SK-N-SH (cell line): ENCODE measurements around the gene ACSS1. TPM values are rescaled to one million over a fixed set of nuclear protein-coding genes. Genes with fewer than 3 reads are reported as not detected.

ENCODE experiments used
- CTCF ChIA-PET: fragments of 300-600, 350-600 bp; formaldehyde crosslinking; extraction: SDS; loops from one replicate; lab custom pipeline; 2021; lab: Yijun Ruan, JAX
- POLR2A ChIA-PET: fragments of 350-600 bp; sonication (Branson Sonifier 250); formaldehyde crosslinking; extraction: SDS; loops from one replicate; lab custom pipeline; 2020; ENCODE audit warnings: antibody characterized with exemption, inconsistent platforms; lab: Yijun Ruan, JAX
- DNase-seq: peaks from one replicate; pipeline ENCODE4 v3.0.0; 2012
- H2AFZ ChIP-seq: fragments of 200-600 bp; sonication (generic); 2 replicates; pipeline ENCODE4 v1.8.1; 2016; ENCODE audit warnings: antibody characterized with exemption, mild to moderate bottlenecking, low read depth
- H3F3A ChIP-seq: fragments of 200-600 bp; sonication (generic); replicated peaks from 2 replicates; pipeline ENCODE3; 2016; ENCODE audit warnings: antibody characterized with exemption, mild to moderate bottlenecking; ENCODE audit not compliant: insufficient read depth
- H3K27ac ChIP-seq, 2 experiments: fragments of 200-500 bp in 1 of 2; fragments of 200-600 bp in 1 of 2; sonication (Bioruptor generic) in 1 of 2; sonication (generic), shearing (Covaris generic) in 1 of 2; 2 replicates each; pipeline versions ENCODE4 v1.5.1 to v1.6.1; 2014 to 2016; ENCODE audit warnings: low read depth in 2 of 2, inconsistent platforms in 1 of 2, low read length in 1 of 2, mild to moderate bottlenecking in 1 of 2, mixed read lengths in 1 of 2
- H3K27me3 ChIP-seq: fragments of 200-600 bp; sonication (generic), shearing (Covaris generic); 2 replicates; pipeline ENCODE4 v1.6.1; 2016; ENCODE audit warnings: mixed run types; ENCODE audit not compliant: insufficient read depth
- H3K36me3 ChIP-seq, 2 experiments: fragments of 200-500 bp in 1 of 2; fragments of 200-600 bp in 1 of 2; sonication (Bioruptor generic) in 1 of 2; sonication (generic) in 1 of 2; replicated peaks in 1 of 2; 2 replicates each; pipeline versions ENCODE3 to v1.5.1; 2014 to 2016; ENCODE audit warnings: low read length in 1 of 2, mild to moderate bottlenecking in 1 of 2; ENCODE audit not compliant: insufficient read depth in 2 of 2, control insufficient read depth in 1 of 2
- H3K4me1 ChIP-seq, 2 experiments: fragments of 200-500 bp in 1 of 2; fragments of 200-600 bp in 1 of 2; sonication (Bioruptor generic) in 1 of 2; sonication (generic), shearing (Covaris generic) in 1 of 2; 2 replicates each; pipeline versions ENCODE4 v1.5.1 to v1.6.1; 2014 to 2016; ENCODE audit warnings: low read depth in 1 of 2, low read length in 1 of 2, mixed run types in 1 of 2; ENCODE audit not compliant: insufficient read depth in 2 of 2, control insufficient read depth in 1 of 2
- H3K4me2 ChIP-seq: fragments of 200-600 bp; sonication (generic), shearing (Covaris generic); 2 replicates; pipeline ENCODE4 v1.6.1; 2017; ENCODE audit warnings: mixed run types
- H3K4me3 ChIP-seq, 2 experiments: fragments of 200-500 bp in 1 of 2; fragments of 200-600 bp in 1 of 2; sonication (Bioruptor generic) in 1 of 2; sonication (generic), shearing (Covaris generic) in 1 of 2; 2 replicates each; pipeline versions ENCODE4 v1.5.1 to v1.8.1; 2014 to 2016; ENCODE audit warnings: low read depth in 2 of 2, inconsistent platforms in 1 of 2, low read length in 1 of 2, mild to moderate bottlenecking in 1 of 2, mixed read lengths in 1 of 2, moderate library complexity in 1 of 2
- H3K79me2 ChIP-seq: fragments of 200-600 bp; sonication (generic); 2 replicates; pipeline ENCODE4 v1.8.1; 2017; ENCODE audit warnings: mild to moderate bottlenecking; ENCODE audit not compliant: insufficient read depth
- H3K9ac ChIP-seq: fragments of 200-600 bp; sonication (generic); 2 replicates; pipeline ENCODE4 v1.6.1; 2017; ENCODE audit warnings: mixed run types
- H3K9me2 ChIP-seq: fragments of 200-600 bp; sonication (generic); 2 replicates; pipeline ENCODE4 v1.6.1; 2017; ENCODE audit warnings: mixed run types
- H3K9me3 ChIP-seq: fragments of 200-600 bp; sonication (generic); 2 replicates; pipeline ENCODE4 v1.6.1; 2017; ENCODE audit warnings: mixed run types, mild to moderate bottlenecking, moderate library complexity
- H4K20me1 ChIP-seq: fragments of 200-600 bp; sonication (generic); 2 replicates; pipeline ENCODE4 v1.6.1; 2017; ENCODE audit warnings: mild to moderate bottlenecking, mixed run types; ENCODE audit not compliant: insufficient read depth
- MXI1 ChIP-seq: IDR thresholded peaks from 2 replicates; pipeline ENCODE4 v1.6.1; 2012; ENCODE audit warnings: mild to moderate bottlenecking, low read depth, low read length, improper control_type of control experiment
- NFIC ChIP-seq: IDR thresholded peaks from 2 replicates; pipeline ENCODE4 v1.4.0; 2012; ENCODE audit warnings: borderline replicate concordance
- NRF1 ChIP-seq: IDR thresholded peaks from 2 replicates; pipeline ENCODE4 v1.6.1; 2012; ENCODE audit warnings: low read depth, mild to moderate bottlenecking, low read length
- POLR2AphosphoS5 ChIP-seq: IDR thresholded peaks from 2 replicates; pipeline ENCODE4 v1.6.1; 2012; ENCODE audit warnings: low read depth, low read length
- RFX5 ChIP-seq: IDR thresholded peaks from 2 replicates; pipeline ENCODE4 v1.6.1; 2012; ENCODE audit warnings: mild to moderate bottlenecking, improper control_type of control experiment, low read length
- USF1 ChIP-seq: IDR thresholded peaks from 2 replicates; pipeline ENCODE4 v1.4.0; 2012; ENCODE audit warnings: low read depth, borderline replicate concordance
- USF2 ChIP-seq: fragments of 150-350 bp; IDR thresholded peaks from 2 replicates; pipeline ENCODE4 v1.6.1; 2017; ENCODE audit warnings: antibody characterized with exemption, low read length, low read depth, borderline replicate concordance
- WGBS: methylation state at CpG from one replicate; pipeline ENCODE4 v1.1.6; 2017; ENCODE audit warnings: low lambda C conversion rate; 5-methylcytosine and 5-hydroxymethylcytosine counted together
- polyA plus RNA-seq, 3 experiments: library from polyadenylated mRNA; depleted of rRNA; stranded (reverse); fragments of >200 nt; gene quantifications; 2 replicates each; pipeline ENCODE4 v1.2.3, GENCODE V29; 2012

ACSS1 gene
- polyA plus RNA-seq, 1 of the 3 experiments (the other 2 are of a cell fraction): 2.0 TPM

- Histone ChIP-seq H3K27me3 (no peaks in the 10 kb centered on the region), H3K9me3 (no peaks in the 10 kb centered on the region), H3K9ac (no peak overlapping the region), H3K79me2 (no peaks in the 10 kb centered on the region), H3K36me3 (no peaks in the 10 kb centered on the region), H3K4me1 (no peaks in the 10 kb centered on the region; a peak in 1 of 4 replicates), H3K9me2 (no peaks in the 10 kb centered on the region), H2AFZ (no peak overlapping the region), H4K20me1 (no peaks in the 10 kb centered on the region), H3F3A (no peaks in the 10 kb centered on the region), H3K4me2 (no peak overlapping the region), H3K27ac (no peak overlapping the region), H3K4me3 (no peak overlapping the region)
- TF ChIP-seq NRF1 (no peak), MXI1 (no peak), NFIC (no peak), USF1 (no peak), USF2 (no peak), POLR2AphosphoS5 (no peak)
- no peak for DNase-seq
- CTCF ChIA-PET: interaction anchor here (2.7 kb wide), 1 partner anchor 14 kb away, joined by 10 read pairs; no protein-coding TSS in a partner anchor
- 69% methylated on average over 9 of the region's 10 CpGs for WGBS
- POLR2A ChIA-PET: no interaction called here
These were observed 48.5 kb downstream of the ACSS1 start for GRCh38 chr20:25009218-25010145.

GRCh38 chr20:25008388-25009217 lies 49.3 kb downstream of the ACSS1 start:
- no peak overlapping the region for H3K4me2 ChIP-seq
- 78% methylated on average over 9 of the region's 11 CpGs for WGBS
- H3K9me2 ChIP-seq: no peaks in the 10 kb centered on the region
- H2AFZ ChIP-seq: no peak overlapping the region
- ChIA-PET POLR2A (no interaction called here), CTCF (interaction anchor here (2.7 kb wide), 1 partner anchor 13 kb away, joined by 10 read pairs; no protein-coding TSS in a partner anchor)
- no peak for DNase-seq
- no peaks in the 10 kb centered on the region for H3K36me3 ChIP-seq
- no peaks in the 10 kb centered on the region for H4K20me1 ChIP-seq
- no peaks in the 10 kb centered on the region for H3K27me3 ChIP-seq
- H3K4me3 ChIP-seq: no peak overlapping the region
- no peak overlapping the region for H3K9ac ChIP-seq
- no peaks in the 10 kb centered on the region; a peak in 1 of 4 replicates for H3K4me1 ChIP-seq
- no peak for TF ChIP-seq RFX5
- no peaks in the 10 kb centered on the region for H3F3A ChIP-seq
- H3K27ac ChIP-seq: no peak overlapping the region
- H3K9me3 ChIP-seq: no peaks in the 10 kb centered on the region
- no peaks in the 10 kb centered on the region for H3K79me2 ChIP-seq
